ENCODE data around the gene OGG1. TPM values are rescaled to one million over a fixed set of nuclear protein-coding genes. Genes with fewer than 3 reads are reported as not detected.

OGG1 gene
- total and polyA plus RNA-seq, 9 of the 15 experiments (the other 6 are each of a cell fraction or from before 2014, with no cell fraction given), result 6.6 to 33.0 (median 24.4) TPM

DNA sequence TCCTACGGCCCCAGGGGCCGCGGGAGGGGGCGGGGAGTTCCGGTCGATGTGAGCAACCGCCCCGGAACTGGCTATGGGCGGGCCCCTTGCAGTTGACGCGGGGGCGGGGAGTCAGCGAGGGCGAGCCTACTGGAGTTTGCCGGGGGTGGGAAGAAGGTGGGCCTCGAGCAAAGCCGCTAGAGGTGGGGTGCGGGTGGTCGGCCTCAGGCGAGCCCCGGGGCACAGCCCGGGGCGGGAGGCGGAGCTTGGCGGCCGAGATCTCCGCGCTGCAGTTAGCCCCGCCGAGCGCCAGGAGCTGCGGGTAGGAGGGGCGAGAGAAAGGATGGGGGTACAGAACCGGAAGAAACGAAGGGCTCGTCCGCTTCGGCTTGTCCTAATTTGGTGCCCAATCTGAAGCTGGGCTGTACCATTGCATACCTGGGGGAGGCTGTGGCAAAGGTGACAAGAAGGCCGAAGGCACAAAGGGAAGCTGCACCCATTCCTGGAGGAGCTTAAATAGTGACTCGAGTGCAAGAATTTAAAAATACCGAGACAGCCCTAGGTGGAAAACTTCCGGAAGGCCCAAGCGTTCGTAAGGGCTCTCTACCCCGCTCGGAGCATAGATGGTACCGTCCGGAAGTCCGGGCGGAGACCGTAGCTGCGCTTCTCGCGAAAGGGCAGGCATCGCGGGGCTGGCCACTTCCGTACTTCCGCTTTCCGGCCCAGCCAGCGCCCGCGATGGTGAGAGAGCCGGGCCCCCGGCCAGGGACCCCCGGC, 42.8 kb downstream of the OGG1 start, which contains the start of the genes ARPC4 and TADA3 (continued):
- TF ChIP-seq MLLT1 (IDR thresholded peaks at IDR 0.05) (no peak), ZFPM2 (CRISPR knock-in tag; IDR thresholded peaks at IDR 0.05) (no peak), TCF7L2 (IDR thresholded peaks at IDR 0.05; ENCODE audit: low read depth, low read length) (peak; percentile 95), EWSR1 (IDR thresholded peaks at IDR 0.05; ENCODE audit: borderline replicate concordance, low read depth, partially characterized antibody) (no peak), TAL1 (IDR thresholded peaks at IDR 0.05) (no peak), RBM14 (IDR thresholded peaks at IDR 0.05; ENCODE audit: borderline replicate concordance, insufficient read depth, low read depth, low read length) (no peak), DPF2 (IDR thresholded peaks at IDR 0.05) (no peak; the same call in 1 of the 2 replicates), NUFIP1 (IDR thresholded peaks at IDR 0.05; ENCODE audit: partially characterized antibody) (peak; percentile 92), ZNF644 (tag; IDR thresholded peaks at IDR 0.05; ENCODE audit: low read depth) (no peak), GATAD2A (IDR thresholded peaks at IDR 0.05) (peak; percentile 15; the same call in 1 of the 2 replicates), MITF (IDR thresholded peaks at IDR 0.05) (no peak), ZSCAN32 (CRISPR knock-in tag; IDR thresholded peaks at IDR 0.05) (no peak), ZNF764 (CRISPR knock-in tag; IDR thresholded peaks at IDR 0.05; ENCODE audit: low read depth) (no peak), ZBTB2 (IDR thresholded peaks at IDR 0.05) (no peak), IFI16 (CRISPR knock-in tag; IDR thresholded peaks at IDR 0.05) (no peak), E2F6 (IDR thresholded peaks at IDR 0.05; ENCODE audit: borderline replicate concordance in 1 of 2, extremely low read depth in 1 of 2, insufficient read depth in 1 of 2, insufficient read length in 1 of 2, low read depth in 1 of 2, low read length in 1 of 2, poor library complexity in 1 of 2, severe bottlenecking in 1 of 2) (no peak), RBM22 (IDR thresholded peaks at IDR 0.05; ENCODE audit: low read depth, low read length, poor library complexity, severe bottlenecking) (no peak), NFATC3 (IDR thresholded peaks at IDR 0.05) (no peak), SRSF9 (IDR thresholded peaks at IDR 0.05; ENCODE audit: borderline replicate concordance, low read depth, low read length) (no peak), POLR2G (IDR thresholded peaks at IDR 0.05; ENCODE audit: low read depth, low read length) (peak; percentile 95)
- TF ChIP-seq, protein P1, sequence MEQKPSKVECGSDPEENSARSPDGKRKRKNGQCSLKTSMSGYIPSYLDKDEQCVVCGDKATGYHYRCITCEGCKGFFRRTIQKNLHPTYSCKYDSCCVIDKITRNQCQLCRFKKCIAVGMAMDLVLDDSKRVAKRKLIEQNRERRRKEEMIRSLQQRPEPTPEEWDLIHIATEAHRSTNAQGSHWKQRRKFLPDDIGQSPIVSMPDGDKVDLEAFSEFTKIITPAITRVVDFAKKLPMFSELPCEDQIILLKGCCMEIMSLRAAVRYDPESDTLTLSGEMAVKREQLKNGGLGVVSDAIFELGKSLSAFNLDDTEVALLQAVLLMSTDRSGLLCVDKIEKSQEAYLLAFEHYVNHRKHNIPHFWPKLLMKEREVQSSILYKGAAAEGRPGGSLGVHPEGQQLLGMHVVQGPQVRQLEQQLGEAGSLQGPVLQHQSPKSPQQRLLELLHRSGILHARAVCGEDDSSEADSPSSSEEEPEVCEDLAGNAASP (IDR thresholded peaks at IDR 0.05), result no peak
